Keratinocyte (primary cell): ENCODE data around the gene KLK3. TPM values are rescaled to one million over a fixed set of nuclear protein-coding genes. Genes with fewer than 3 reads are reported as not detected.

Experiments
- DNase-seq: peaks from one replicate; pipeline ENCODE4 v3.0.0-alpha.2; 2011; ENCODE audit warnings: low read depth, missing footprints, low spot score
- FAIRE-seq: peaks from 2 replicates; lab custom pipeline; 2011; peaks lifted over from hg19 to GRCh38; lab: Jason Lieb, UNC
- H2AFZ ChIP-seq: 2 replicates; pipeline ENCODE4 v1.6.0; 2012; ENCODE audit warnings: low read length, control low read depth, inconsistent platforms; ENCODE audit not compliant: control insufficient read depth
- H3K27ac ChIP-seq: 2 replicates; pipeline ENCODE4 v1.5.1; 2011; ENCODE audit warnings: low read length; ENCODE audit not compliant: control insufficient read depth, insufficient read depth
- H3K27me3 ChIP-seq: 3 replicates; pipeline ENCODE4 v1.6.0; 2011; ENCODE audit warnings: low read length; ENCODE audit not compliant: control insufficient read depth, insufficient read depth; ENCODE audit errors: extremely low read depth
- H3K36me3 ChIP-seq, 2 experiments: 2 replicates in 1 of 2; 3 replicates in 1 of 2; pipeline ENCODE4 v1.5.1; 2011; ENCODE audit warnings: low read length in 2 of 2, mild to moderate bottlenecking in 1 of 2; ENCODE audit not compliant: control insufficient read depth in 2 of 2, insufficient read depth in 2 of 2; ENCODE audit errors: extremely low read depth in 1 of 2
- H3K4me1 ChIP-seq: 3 replicates; pipeline ENCODE4 v1.5.1; 2011; ENCODE audit warnings: low read length; ENCODE audit not compliant: control insufficient read depth, insufficient read depth; ENCODE audit errors: extremely low read depth
- H3K4me2 ChIP-seq: 3 replicates; pipeline ENCODE4 v1.6.0; 2011; ENCODE audit warnings: low read depth, low read length; ENCODE audit not compliant: control insufficient read depth, insufficient read depth; ENCODE audit errors: extremely low read depth
- H3K4me3 ChIP-seq, 3 experiments: fragments of 200-600 bp in 1 of 3; sonication (generic) in 1 of 3; 2 replicates in 2 of 3; 3 replicates in 1 of 3; pipeline ENCODE4 v1.5.1; 2011 to 2016; ENCODE audit warnings: low read length in 3 of 3, mild to moderate bottlenecking in 3 of 3, control low read depth in 2 of 3, inconsistent platforms in 1 of 3, low read depth in 1 of 3, mixed read lengths in 1 of 3, mixed run types in 1 of 3, moderate library complexity in 1 of 3; ENCODE audit not compliant: control insufficient read depth in 2 of 3, insufficient read depth in 2 of 3; ENCODE audit errors: extremely low read depth in 1 of 3
- H3K79me2 ChIP-seq: 2 replicates; pipeline ENCODE4 v1.6.0; 2012; ENCODE audit warnings: low read length; ENCODE audit not compliant: control insufficient read depth, insufficient read depth
- H3K9ac ChIP-seq: 3 replicates; pipeline ENCODE4 v1.6.0; 2011; ENCODE audit warnings: low read length; ENCODE audit not compliant: control insufficient read depth, insufficient read depth; ENCODE audit errors: extremely low read depth
- H3K9me1 ChIP-seq: 3 replicates; pipeline ENCODE4 v1.6.0; 2011; ENCODE audit warnings: low read length; ENCODE audit not compliant: control insufficient read depth, insufficient read depth; ENCODE audit errors: extremely low read depth
- H3K9me3 ChIP-seq: 2 replicates; pipeline ENCODE4 v1.5.1; 2012; ENCODE audit warnings: low read depth, low read length; ENCODE audit not compliant: control insufficient read depth
- H4K20me1 ChIP-seq: 3 replicates; pipeline ENCODE4 v1.6.0; 2011; ENCODE audit warnings: low read length; ENCODE audit not compliant: control insufficient read depth, insufficient read depth; ENCODE audit errors: extremely low read depth
- CTCF ChIP-seq, 3 experiments: IDR thresholded peaks in 1 of 3; conservative IDR thresholded peaks in 1 of 3; optimal IDR thresholded peaks in 1 of 3; 2 replicates in 2 of 3; 3 replicates in 1 of 3; pipeline versions ENCODE3 to v1.5.1; 2011; ENCODE audit warnings: low read length in 3 of 3, mild to moderate bottlenecking in 3 of 3, moderate library complexity in 2 of 3, control low read depth in 1 of 3, inconsistent platforms in 1 of 3; ENCODE audit not compliant: insufficient read depth in 2 of 3; ENCODE audit errors: extremely low read depth in 1 of 3
- EZH2 ChIP-seq: IDR thresholded peaks from one replicate; pipeline ENCODE4 v1.6.1; 2012; ENCODE audit warnings: inconsistent platforms, mild to moderate bottlenecking, low read length, moderate library complexity
- dilution Hi-C: fragments of 300-500 bp; cut with MboI; formaldehyde crosslinking; loops from one replicate; pipeline ENCODE4 v1.7.0; 2020; ENCODE audit warnings: low sequenced_read_pairs; ENCODE audit not compliant: extremely low pct_ligation_motif_present
- polyA plus RNA-seq, 5 experiments: library from polyadenylated mRNA; depleted of rRNA in 3 of 5; stranded (reverse) in 3 of 5; stranded (forward) in 1 of 5; unstranded in 1 of 5; fragments of >200 nt; gene quantifications; 1 replicate in 1 of 5; 2 replicates in 3 of 5; 3 replicates in 1 of 5; pipeline versions ENCODE4 v1.2.1 to v1.2.3, GENCODE V29; 2011 to 2012; ENCODE audit warnings: missing spikeins in 2 of 5, low read depth in 1 of 5, low replicate concordance in 1 of 5

The KLK3 gene
- polyA plus RNA-seq, 1 donor (not counting 4 experiments of a cell fraction or from before 2014, with no cell fraction given) = not detected

GRCh38 chr19:50899569-50899968, 44.9 kb downstream of the KLK3 start:
- H3K27ac ChIP-seq = no peak overlapping the region
- no peak for FAIRE-seq
- no peak overlapping the region for H2AFZ ChIP-seq

GRCh38 chr19:50902640-50903039, 47.9 kb downstream of the KLK3 start:
- no peak for TF ChIP-seq CTCF (optimal IDR thresholded peaks at IDR 0.05 in 1 of 3, IDR thresholded peaks at IDR 0.05 in 1 of 3, conservative IDR thresholded peaks at IDR 0.05 in 1 of 3; ENCODE audit: extremely low read depth in 1 of 3, insufficient read depth in 2 of 3, low read length in 3 of 3)
- no peak for TF ChIP-seq EZH2
- H3K4me3 ChIP-seq = no peak overlapping the region
- no peaks in the 10 kb centered on the region for H3K9me3 ChIP-seq
- no peaks in the 10 kb centered on the region for H3K9me1 ChIP-seq
- DNase-seq (no peak), FAIRE-seq (no peak)
- dilution Hi-C loops = no loop called here
- peaks cover 3% of the 10 kb centered on the region for H3K27me3 ChIP-seq
- no peaks in the 10 kb centered on the region for H3K36me3 ChIP-seq
- no peaks in the 10 kb centered on the region for H4K20me1 ChIP-seq
- no peak overlapping the region for H3K27ac ChIP-seq
- no peaks in the 10 kb centered on the region for H3K79me2 ChIP-seq
- H3K4me1 ChIP-seq = no peaks in the 10 kb centered on the region
- no peak overlapping the region for H2AFZ ChIP-seq
- H3K4me2 ChIP-seq = no peak overlapping the region
- no peak overlapping the region for H3K9ac ChIP-seq

More at GRCh38 chr19:50899569-50899968, 44.9 kb downstream of the KLK3 start:
- no peaks in the 10 kb centered on the region for H3K27me3 ChIP-seq
- DNase-seq = no peak
- H3K9ac ChIP-seq = no peak overlapping the region
- H3K4me2 ChIP-seq = no peak overlapping the region
- no peaks in the 10 kb centered on the region for H3K79me2 ChIP-seq
- dilution Hi-C loops = no loop called here
- H4K20me1 ChIP-seq = no peaks in the 10 kb centered on the region
- H3K9me1 ChIP-seq = no peaks in the 10 kb centered on the region
- no peak overlapping the region for H3K4me3 ChIP-seq
- peaks cover 9% of the 10 kb centered on the region for H3K4me1 ChIP-seq
- no peaks in the 10 kb centered on the region for H3K9me3 ChIP-seq
- TF ChIP-seq CTCF (optimal IDR thresholded peaks at IDR 0.05 in 1 of 3, IDR thresholded peaks at IDR 0.05 in 1 of 3, conservative IDR thresholded peaks at IDR 0.05 in 1 of 3; ENCODE audit: extremely low read depth in 1 of 3, insufficient read depth in 2 of 3, low read length in 3 of 3) (no peak), EZH2 (no peak)
- no peaks in the 10 kb centered on the region for H3K36me3 ChIP-seq
